Measurements from ENCODE around the gene CSNK1A1. TPM values are rescaled to one million over a fixed set of nuclear protein-coding genes. Genes with fewer than 3 reads are reported as not detected.
A peak's percentile ranks its signal among the peaks of the same experiment; 100 is the strongest.
"Not testable (repeated sequence)": the region's sequence is repeated elsewhere in the genome, so short reads cannot be mapped to it uniquely, and the experiment has no call there.

The CSNK1A1 gene
- total RNA-seq, 1 donor from 2014 or later: 335 TPM

DNA sequence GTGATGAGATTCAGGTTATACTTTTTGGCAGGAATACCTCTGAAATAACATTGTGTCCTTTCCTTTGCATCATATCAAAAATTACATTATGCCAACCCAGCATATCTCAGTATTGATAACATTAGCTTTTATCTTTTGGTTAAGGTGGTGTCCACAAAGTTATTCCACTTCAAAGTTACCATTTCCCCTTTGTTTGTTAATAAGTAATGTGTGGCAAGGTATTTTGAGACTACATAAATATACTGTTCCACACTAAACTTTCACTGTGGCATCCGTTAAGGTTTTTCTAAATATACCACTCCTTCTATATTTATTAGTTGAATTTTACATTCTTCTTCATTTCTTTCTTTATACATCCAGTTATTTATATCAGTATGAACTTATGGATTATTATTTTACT is 16.0 kb upstream of the CSNK1A1 start:
- Histone ChIP-seq H3K27ac (no peak overlapping the region), H3F3A (ENCODE audit: low read depth) (peaks cover 5% of the 10 kb centered on the region), H3K27me3 (no peaks in the 10 kb centered on the region), H3K9me3 (ENCODE audit: low read depth) (no peaks in the 10 kb centered on the region), H3K4me3 (no peak overlapping the region), H4K20me1 (ENCODE audit: low read depth) (no peaks in the 10 kb centered on the region), H3K36me3 (no peaks in the 10 kb centered on the region), H3K79me2 (ENCODE audit: low read depth) (no peaks in the 10 kb centered on the region), H3K9ac (no peak overlapping the region), H2AFZ (replicated peaks) (no peak overlapping the region), H3K4me1 (no peaks in the 10 kb centered on the region), H3K4me2 (no peak overlapping the region)
- peaks cover 13% of the 10 kb centered on the region for H3K4me1 Mint-ChIP-seq
- no peaks in the 10 kb centered on the region for H3K27me3 Mint-ChIP-seq (ENCODE audit: insufficient read depth, low read depth)
- TF ChIP-seq, protein P1, sequence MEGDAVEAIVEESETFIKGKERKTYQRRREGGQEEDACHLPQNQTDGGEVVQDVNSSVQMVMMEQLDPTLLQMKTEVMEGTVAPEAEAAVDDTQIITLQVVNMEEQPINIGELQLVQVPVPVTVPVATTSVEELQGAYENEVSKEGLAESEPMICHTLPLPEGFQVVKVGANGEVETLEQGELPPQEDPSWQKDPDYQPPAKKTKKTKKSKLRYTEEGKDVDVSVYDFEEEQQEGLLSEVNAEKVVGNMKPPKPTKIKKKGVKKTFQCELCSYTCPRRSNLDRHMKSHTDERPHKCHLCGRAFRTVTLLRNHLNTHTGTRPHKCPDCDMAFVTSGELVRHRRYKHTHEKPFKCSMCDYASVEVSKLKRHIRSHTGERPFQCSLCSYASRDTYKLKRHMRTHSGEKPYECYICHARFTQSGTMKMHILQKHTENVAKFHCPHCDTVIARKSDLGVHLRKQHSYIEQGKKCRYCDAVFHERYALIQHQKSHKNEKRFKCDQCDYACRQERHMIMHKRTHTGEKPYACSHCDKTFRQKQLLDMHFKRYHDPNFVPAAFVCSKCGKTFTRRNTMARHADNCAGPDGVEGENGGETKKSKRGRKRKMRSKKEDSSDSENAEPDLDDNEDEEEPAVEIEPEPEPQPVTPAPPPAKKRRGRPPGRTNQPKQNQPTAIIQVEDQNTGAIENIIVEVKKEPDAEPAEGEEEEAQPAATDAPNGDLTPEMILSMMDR (IDR thresholded peaks at IDR 0.05): no peak
- TF ChIP-seq EZH2phosphoT487 (IDR thresholded peaks at IDR 0.05): no peak
- no peak for TF ChIP-seq EZH2 (IDR thresholded peaks at IDR 0.05)
- no peak overlapping the region for H3K4me3 Mint-ChIP-seq
- no peak overlapping the region for H3K27ac Mint-ChIP-seq
- H3K36me3 Mint-ChIP-seq: no peaks in the 10 kb centered on the region
- no peaks in the 10 kb centered on the region for H3K9me3 Mint-ChIP-seq
- DNase-seq (ENCODE audit: low spot score): no peak

DNA sequence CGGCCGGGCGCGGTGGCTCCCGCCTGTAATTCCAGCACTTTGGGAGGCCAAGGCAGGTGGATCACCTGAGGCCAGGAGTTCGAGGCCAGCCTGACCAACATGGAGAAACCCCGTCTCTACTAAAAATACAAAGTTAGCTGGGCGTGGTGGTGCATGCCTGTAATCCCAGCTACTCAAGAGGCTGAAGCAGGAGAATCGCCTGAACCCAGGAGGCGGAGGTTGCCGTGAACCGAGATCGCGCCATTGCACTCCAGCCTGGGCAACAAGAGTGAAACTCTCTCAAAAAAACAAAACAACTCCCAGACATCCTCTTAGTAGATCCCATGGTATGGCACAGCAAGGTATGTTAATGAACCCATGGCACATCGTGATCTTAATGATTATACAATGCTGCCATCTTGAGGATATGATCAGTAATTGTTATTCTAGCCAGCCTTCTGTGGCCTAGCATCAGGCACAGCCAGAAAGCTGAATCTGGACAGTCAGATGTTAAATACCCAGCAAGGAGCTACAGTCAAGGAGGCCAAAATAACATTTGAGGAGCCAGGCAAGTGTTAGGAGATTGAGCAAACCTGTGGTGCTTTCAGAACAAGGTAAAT is 13.4 kb upstream of the CSNK1A1 start:
- H3K4me3 Mint-ChIP-seq; H3K4me3 ChIP-seq; H4K20me1 ChIP-seq (ENCODE audit: low read depth); H3K9me3 Mint-ChIP-seq; H3F3A ChIP-seq (ENCODE audit: low read depth); H3K9me3 ChIP-seq (ENCODE audit: low read depth); H3K36me3 Mint-ChIP-seq; H3K4me1 ChIP-seq; H3K27me3 Mint-ChIP-seq (ENCODE audit: insufficient read depth, low read depth); H3K9ac ChIP-seq; H3K79me2 ChIP-seq (ENCODE audit: low read depth); H3K27ac ChIP-seq; H3K27me3 ChIP-seq; H3K36me3 ChIP-seq; H3K4me2 ChIP-seq: not testable (repeated sequence)
- TF ChIP-seq, protein P1 (IDR thresholded peaks at IDR 0.05): peak; percentile 76
- peak overlapping the region; percentile 71 for H2AFZ ChIP-seq (replicated peaks)
- DNase-seq (ENCODE audit: low spot score): peak; percentile 86
- Mint-ChIP-seq H3K27ac (peak overlapping the region; percentile 7), H3K4me1 (peaks cover 23% of the 10 kb centered on the region)

DNA sequence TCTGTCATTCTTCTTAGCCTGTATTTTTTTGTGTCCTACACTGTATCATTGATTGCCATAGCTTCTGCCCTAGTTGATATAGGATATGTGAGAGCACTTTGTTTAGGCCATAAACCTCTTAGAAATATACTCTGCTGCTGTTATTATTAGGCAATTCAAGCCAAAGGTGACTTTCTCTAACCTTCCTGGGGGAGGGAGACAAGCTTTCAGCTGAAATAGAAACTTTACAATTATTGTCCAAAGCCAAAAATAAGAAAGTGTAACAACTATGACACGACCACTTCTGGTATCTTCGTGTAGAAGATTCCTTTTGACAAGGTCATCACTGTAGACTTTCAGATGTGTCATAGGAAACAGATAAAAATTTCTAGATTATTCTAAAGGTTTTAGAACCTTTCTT is 12.2 kb upstream of the CSNK1A1 start:
- Mint-ChIP-seq H3K27me3 (ENCODE audit: insufficient read depth, low read depth) (no peaks in the 10 kb centered on the region), H3K9me3 (no peaks in the 10 kb centered on the region), H3K36me3 (no peaks in the 10 kb centered on the region), H3K27ac (no peak overlapping the region), H3K4me1 (peaks cover 23% of the 10 kb centered on the region), H3K4me3 (no peak overlapping the region)
- peaks cover 9% of the 10 kb centered on the region for H3K4me1 ChIP-seq
- H3K4me3 ChIP-seq: no peak overlapping the region
- no peaks in the 10 kb centered on the region for H3K79me2 ChIP-seq (ENCODE audit: low read depth)
- no peaks in the 10 kb centered on the region for H3K27me3 ChIP-seq
- H3K27ac ChIP-seq: no peak overlapping the region
- H3K36me3 ChIP-seq: no peaks in the 10 kb centered on the region
- no peak overlapping the region for H3K9ac ChIP-seq
- H4K20me1 ChIP-seq (ENCODE audit: low read depth): no peaks in the 10 kb centered on the region
- DNase-seq (ENCODE audit: low spot score): no peak
- no peaks in the 10 kb centered on the region for H3K9me3 ChIP-seq (ENCODE audit: low read depth)
- TF ChIP-seq, protein P1 (IDR thresholded peaks at IDR 0.05): no peak
- TF ChIP-seq EZH2 (IDR thresholded peaks at IDR 0.05) (no peak), EZH2phosphoT487 (IDR thresholded peaks at IDR 0.05) (no peak)
- H3K4me2 ChIP-seq: no peak overlapping the region
- H2AFZ ChIP-seq (replicated peaks): no peak overlapping the region
- H3F3A ChIP-seq (ENCODE audit: low read depth): peaks cover 5% of the 10 kb centered on the region
